A549 treated with Mapracorat at 1 μM for 4 hours (cell line): ENCODE data around the gene C18orf63. TPM values are rescaled to one million over a fixed set of nuclear protein-coding genes. Genes with fewer than 3 reads are reported as not detected.

Source experiments
- total RNA-seq: library from RNA; stranded (reverse); fragments of 200-300 nt; extraction: Qiagen RNA extraction; gene quantifications from 5 replicates; pipeline ENCODE4 v1.2.3, GENCODE V29; 2022

C18orf63 gene
- not detected in 5 replicates for total RNA-seq

DNA sequence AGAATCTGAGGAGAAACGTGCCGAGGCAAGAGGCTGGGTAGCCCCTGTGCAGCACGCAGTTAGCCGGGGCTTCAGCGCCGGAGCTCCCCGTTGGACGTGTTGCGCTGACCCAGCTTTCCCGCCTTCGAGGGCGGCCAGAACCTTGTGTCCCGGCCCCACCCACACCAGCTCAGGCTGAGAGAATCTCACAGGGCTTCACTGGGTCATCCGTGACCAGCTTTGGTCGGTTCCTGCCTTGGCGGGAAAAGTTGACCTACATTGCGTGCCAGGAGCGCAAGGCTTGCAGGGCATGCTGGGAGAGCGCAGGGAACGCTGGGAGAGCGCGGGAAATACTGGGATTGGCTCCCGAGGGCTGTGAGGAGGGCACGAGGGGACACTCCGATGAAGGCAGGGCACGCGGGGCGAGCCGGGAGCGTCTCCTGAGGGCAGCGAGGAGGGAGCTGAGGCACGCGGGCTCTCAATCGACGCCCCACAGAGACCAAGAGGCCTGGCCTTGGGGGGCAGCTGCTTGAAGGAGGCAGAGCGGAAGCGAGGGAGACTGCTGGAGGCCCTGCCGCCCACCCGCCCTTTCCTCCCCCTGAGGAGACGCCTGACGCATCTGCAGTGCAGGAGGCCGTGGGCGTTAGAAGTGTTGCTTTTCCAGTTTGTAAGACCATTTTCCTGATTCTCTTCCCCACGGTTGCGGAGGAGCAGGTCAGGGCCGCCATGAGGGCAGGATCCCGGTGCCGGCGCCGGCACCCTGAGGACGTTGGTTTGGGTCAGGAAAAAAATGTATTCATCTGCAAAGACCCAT lies at the start of gene C18orf63:
TSS of gene C18orf63 (plus strand) at position 376 of the 793 bp plus-strand sequence. CDS start 2,027 bp downstream, outside the sequence.

DNA sequence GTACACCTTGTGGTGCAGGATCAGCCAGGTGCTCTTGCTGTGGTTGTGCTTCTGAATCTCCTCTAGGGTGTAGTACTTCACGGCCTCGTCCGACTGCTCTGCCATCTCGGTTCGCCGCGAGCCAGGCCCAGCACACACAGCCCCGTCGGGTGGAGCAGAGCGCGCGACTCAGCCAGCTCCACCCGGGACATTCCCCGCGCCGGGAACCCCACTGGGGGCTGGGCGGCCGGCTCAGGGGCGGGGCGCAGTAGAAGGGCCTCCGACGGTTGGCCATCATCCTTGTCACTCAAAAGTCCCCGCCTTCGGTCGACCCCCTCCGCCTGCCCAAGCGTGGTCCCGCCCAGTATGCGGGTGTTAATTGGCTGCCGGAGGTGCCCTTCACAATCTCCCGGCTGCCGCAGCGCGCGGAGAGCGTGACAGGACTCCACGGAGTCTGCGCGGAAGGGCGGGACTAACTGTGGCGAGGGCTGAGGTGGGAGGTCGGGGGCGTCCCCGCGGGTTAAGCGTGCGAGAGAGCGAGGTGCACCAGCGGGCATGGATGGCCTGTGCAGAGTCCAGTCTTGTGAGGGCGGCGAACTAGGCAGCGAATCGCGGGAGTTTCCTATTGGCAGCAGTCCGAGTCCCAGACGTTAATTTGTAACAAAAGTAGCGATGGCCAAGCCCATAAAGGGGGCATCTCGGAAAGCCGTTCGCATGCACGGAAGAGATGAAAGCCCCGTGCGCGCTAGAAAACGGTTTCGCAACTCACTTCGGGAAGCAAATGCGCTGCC lies 23.7 kb upstream of the C18orf63 start, which contains the start of gene CYB5A:
TSS of gene CYB5A (minus strand) at position 193 of the 770 bp plus-strand sequence. CDS start at position 105, 88 bp downstream.

Other genes with a start within 250 kb of the C18orf63 start
- gene FBXO15, start 168.0 kb upstream of the C18orf63 start, total RNA-seq, result 0.41 to 1.0 TPM (median 0.66 TPM) in 5 replicates
- gene TIMM21, start 167.3 kb upstream of the C18orf63 start, total RNA-seq, result 51.3 to 65.7 TPM (median 57.4 TPM) in 5 replicates
- 123 to 145 TPM (median 131 TPM) in 5 replicates for gene CYB5A, start 23.9 kb upstream of the C18orf63 start, total RNA-seq
- gene DIPK1C, start 141.5 kb downstream of the C18orf63 start, total RNA-seq, result not detected in 5 replicates
- gene CNDP2, start 180.5 kb downstream of the C18orf63 start, total RNA-seq, result 80.1 to 90.8 TPM (median 82.6 TPM) in 5 replicates
- gene CNDP1, start 218.7 kb downstream of the C18orf63 start, total RNA-seq, result not detected in 5 replicates